Fibroblast of lung (primary cell): Measurements from ENCODE around the gene ZNF275. TPM values are rescaled to one million over a fixed set of nuclear protein-coding genes. Genes with fewer than 3 reads are reported as not detected.

ENCODE experiments used
- DNase-seq, 2 donors: peaks; one replicate each; pipeline versions ENCODE4 v3.0.0 to v3.0.0-alpha.2; 2010; ENCODE audit warnings: low read depth in 2 of 2
- H2AFZ ChIP-seq: 2 replicates; pipeline ENCODE4 v1.5.1; 2012; ENCODE audit warnings: low read length, control low read depth, inconsistent platforms
- H3K27ac ChIP-seq: 2 replicates; pipeline ENCODE4 v1.5.1; 2011; ENCODE audit warnings: low read length, control low read depth; ENCODE audit not compliant: insufficient read depth
- H3K27me3 ChIP-seq: 2 replicates; pipeline ENCODE4 v1.5.1; 2011; ENCODE audit warnings: mild to moderate bottlenecking, low read length; ENCODE audit not compliant: control insufficient read depth, insufficient read depth
- H3K36me3 ChIP-seq: 2 replicates; pipeline ENCODE4 v1.5.1; 2011; ENCODE audit warnings: low read length; ENCODE audit not compliant: control insufficient read depth, insufficient read depth
- H3K4me1 ChIP-seq: 2 replicates; pipeline ENCODE4 v1.5.1; 2011; ENCODE audit warnings: low read length; ENCODE audit not compliant: control insufficient read depth, insufficient read depth; ENCODE audit errors: extremely low read depth
- H3K4me2 ChIP-seq: 2 replicates; pipeline ENCODE4 v1.5.1; 2011; ENCODE audit warnings: low read length, control low read depth; ENCODE audit not compliant: insufficient read depth; ENCODE audit errors: extremely low read depth
- H3K4me3 ChIP-seq, 4 experiments: fragments of 200-600 bp in 1 of 4; sonication (generic) in 1 of 4; replicated peaks in 1 of 4; 2 replicates each; pipeline ENCODE4 v1.5.1; 2011 to 2016; ENCODE audit warnings: low read length in 4 of 4, low read depth in 3 of 4, mild to moderate bottlenecking in 3 of 4, control low read depth in 2 of 4, inconsistent platforms in 1 of 4, mixed read lengths in 1 of 4; ENCODE audit not compliant: insufficient read depth in 1 of 4; ENCODE audit errors: control extremely low read depth in 1 of 4
- H3K79me2 ChIP-seq: 2 replicates; pipeline ENCODE4 v1.5.1; 2012; ENCODE audit warnings: mild to moderate bottlenecking, low read length, inconsistent platforms; ENCODE audit not compliant: control insufficient read depth, insufficient read depth
- H3K9ac ChIP-seq: 2 replicates; pipeline ENCODE4 v1.5.1; 2011; ENCODE audit warnings: mild to moderate bottlenecking, low read length, control low read depth; ENCODE audit not compliant: insufficient read depth
- H3K9me3 ChIP-seq: 2 replicates; pipeline ENCODE4 v1.5.1; 2012; ENCODE audit warnings: low read depth, low read length; ENCODE audit not compliant: control insufficient read depth, insufficient read depth
- H4K20me1 ChIP-seq: 2 replicates; pipeline ENCODE4 v1.5.1; 2011; ENCODE audit warnings: low read length; ENCODE audit not compliant: control insufficient read depth, insufficient read depth; ENCODE audit errors: extremely low read depth
- EZH2 ChIP-seq: IDR thresholded peaks from 2 replicates; pipeline ENCODE4 v1.5.1; 2012; ENCODE audit warnings: low read length, control low read depth, mild to moderate bottlenecking; ENCODE audit errors: missing control alignments
- polyA plus RNA-seq, 2 donors: library from polyadenylated mRNA; depleted of rRNA in 1 of 2; stranded (reverse) in 1 of 2; unstranded in 1 of 2; fragments of >200 nt; gene quantifications; 2 replicates each; pipeline ENCODE4 v1.2.1, GENCODE V29; 2011 to 2012; ENCODE audit warnings: missing spikeins in 1 of 2
- total RNA-seq: library from RNA; depleted of rRNA; stranded (reverse); fragments of >200 nt; gene quantifications from 2 replicates; pipeline ENCODE4 v1.2.1, GENCODE V29; 2014
- TF ChIP-seq, protein P1 (sequence below), 2 donors: IDR thresholded peaks in 1 of 2; conservative IDR thresholded peaks in 1 of 2; 1 replicate in 1 of 2; 2 replicates in 1 of 2; pipeline ENCODE4 v1.5.1; 2011 to 2012; ENCODE audit warnings: low read length in 2 of 2, control low read depth in 1 of 2, inconsistent platforms in 1 of 2, low read depth in 1 of 2, mild to moderate bottlenecking in 1 of 2

The ZNF275 gene
- total and polyA plus RNA-seq, 2 donors (not counting 1 experiment from before 2014, with no cell fraction given) = 6.3 to 12.2 TPM

DNA sequence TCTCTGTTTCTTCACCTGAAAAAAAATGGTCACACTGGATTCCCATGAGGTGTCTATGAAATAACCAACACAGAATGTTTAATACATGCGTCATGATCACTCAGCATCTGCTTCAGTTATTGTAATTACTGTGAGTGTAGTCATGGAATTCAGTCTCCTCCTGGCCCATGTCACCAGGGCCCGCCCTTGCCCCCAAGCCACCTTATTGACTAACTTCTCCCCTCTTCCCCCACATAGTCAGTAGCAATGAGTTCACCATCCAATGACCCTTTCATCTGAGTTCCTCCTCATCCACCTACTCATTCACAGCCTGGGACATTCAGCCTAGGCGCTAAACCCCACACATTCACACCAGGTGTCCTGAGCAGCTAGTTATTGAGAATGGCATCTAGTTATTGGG, 28.0 kb upstream of the ZNF275 start:
- Histone ChIP-seq H3K27ac (no peak overlapping the region), H3K79me2 (no peaks in the 10 kb centered on the region), H3K9ac (no peak overlapping the region), H3K36me3 (no peaks in the 10 kb centered on the region), H3K9me3 (no peaks in the 10 kb centered on the region), H3K4me1 (no peaks in the 10 kb centered on the region), H2AFZ (no peak overlapping the region), H4K20me1 (no peaks in the 10 kb centered on the region), H3K27me3 (no peaks in the 10 kb centered on the region), H3K4me2 (no peak overlapping the region), H3K4me3 (no peak overlapping the region)
- TF ChIP-seq, protein P1, sequence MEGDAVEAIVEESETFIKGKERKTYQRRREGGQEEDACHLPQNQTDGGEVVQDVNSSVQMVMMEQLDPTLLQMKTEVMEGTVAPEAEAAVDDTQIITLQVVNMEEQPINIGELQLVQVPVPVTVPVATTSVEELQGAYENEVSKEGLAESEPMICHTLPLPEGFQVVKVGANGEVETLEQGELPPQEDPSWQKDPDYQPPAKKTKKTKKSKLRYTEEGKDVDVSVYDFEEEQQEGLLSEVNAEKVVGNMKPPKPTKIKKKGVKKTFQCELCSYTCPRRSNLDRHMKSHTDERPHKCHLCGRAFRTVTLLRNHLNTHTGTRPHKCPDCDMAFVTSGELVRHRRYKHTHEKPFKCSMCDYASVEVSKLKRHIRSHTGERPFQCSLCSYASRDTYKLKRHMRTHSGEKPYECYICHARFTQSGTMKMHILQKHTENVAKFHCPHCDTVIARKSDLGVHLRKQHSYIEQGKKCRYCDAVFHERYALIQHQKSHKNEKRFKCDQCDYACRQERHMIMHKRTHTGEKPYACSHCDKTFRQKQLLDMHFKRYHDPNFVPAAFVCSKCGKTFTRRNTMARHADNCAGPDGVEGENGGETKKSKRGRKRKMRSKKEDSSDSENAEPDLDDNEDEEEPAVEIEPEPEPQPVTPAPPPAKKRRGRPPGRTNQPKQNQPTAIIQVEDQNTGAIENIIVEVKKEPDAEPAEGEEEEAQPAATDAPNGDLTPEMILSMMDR (conservative IDR thresholded peaks at IDR 0.05 in 1 of 2, IDR thresholded peaks at IDR 0.05 in 1 of 2; ENCODE audit: low read depth in 1 of 2, low read length in 2 of 2) = no peak
- no peak for TF ChIP-seq EZH2
- DNase-seq = no peak

- Histone ChIP-seq H3K9ac (no peak overlapping the region), H4K20me1 (no peaks in the 10 kb centered on the region), H3K4me2 (no peak overlapping the region), H3K27ac (no peak overlapping the region), H3K79me2 (no peaks in the 10 kb centered on the region), H3K36me3 (no peaks in the 10 kb centered on the region), H3K4me3 (no peak overlapping the region), H3K27me3 (no peaks in the 10 kb centered on the region), H2AFZ (no peak overlapping the region), H3K4me1 (no peaks in the 10 kb centered on the region), H3K9me3 (no peaks in the 10 kb centered on the region)
- DNase-seq = no peak
- TF ChIP-seq EZH2 = no peak
- TF ChIP-seq, protein P1 (conservative IDR thresholded peaks at IDR 0.05 in 1 of 2, IDR thresholded peaks at IDR 0.05 in 1 of 2; ENCODE audit: low read depth in 1 of 2, low read length in 2 of 2) = no peak
Measured at GRCh38 chrX:153306527-153307115, 27.3 kb upstream of the ZNF275 start.

GRCh38 chrX:153307276-153308178, 26.4 kb upstream of the ZNF275 start:
- Histone ChIP-seq H4K20me1 (no peaks in the 10 kb centered on the region), H3K79me2 (no peaks in the 10 kb centered on the region), H3K4me2 (no peak overlapping the region), H3K27me3 (no peaks in the 10 kb centered on the region), H3K9me3 (no peaks in the 10 kb centered on the region), H3K9ac (no peak overlapping the region), H3K4me3 (no peak overlapping the region), H3K4me1 (no peaks in the 10 kb centered on the region), H3K27ac (no peak overlapping the region), H3K36me3 (no peaks in the 10 kb centered on the region), H2AFZ (no peak overlapping the region)
- no peak for TF ChIP-seq EZH2
- TF ChIP-seq, protein P1 (conservative IDR thresholded peaks at IDR 0.05 in 1 of 2, IDR thresholded peaks at IDR 0.05 in 1 of 2; ENCODE audit: low read depth in 1 of 2, low read length in 2 of 2) = no peak
- DNase-seq = no peak
